Sigmoid colon (tissue), 3 donors: Measurements from ENCODE around the gene ANKS1A.

Experiments used
- CTCF ChIP-seq, 4 experiments: fragments of 450-650 bp in 3 of 4; fragments of 200-600 bp in 1 of 4; IDR thresholded peaks; one replicate each; pipeline ENCODE4 v1.5.1; 2016 to 2019; ENCODE audit warnings: antibody characterized with exemption in 4 of 4, mild to moderate bottlenecking in 3 of 4, moderate library complexity in 2 of 4
- POLR2A ChIP-seq, 2 donors: fragments of 450-650 bp; IDR thresholded peaks; one replicate each; pipeline ENCODE4 v1.6.1; 2016; ENCODE audit warnings: antibody characterized with exemption in 2 of 2, mild to moderate bottlenecking in 2 of 2, moderate library complexity in 2 of 2

GRCh38 chr6:35094183-35094582, 205.1 kb downstream of the ANKS1A start:
- no peak for TF ChIP-seq POLR2A (IDR thresholded peaks at IDR 0.05)
- TF ChIP-seq CTCF (IDR thresholded peaks at IDR 0.05): no peak
